Heart right ventricle (tissue), 16 donors: ENCODE data around the gene DNAJB5. TPM values are rescaled to one million over a fixed set of nuclear protein-coding genes. Genes with fewer than 3 reads are reported as not detected.
A peak's percentile ranks its signal among the peaks of the same experiment; 100 is the strongest.

Experiments used
- ATAC-seq, 8 donors: fragments of 200-7000 bp; cut with Tn5 transposase; one replicate each; pipeline ENCODE4 v1.9.1; 2020; ENCODE audit warnings: mild to moderate bottlenecking in 8 of 8, moderate library complexity in 8 of 8, moderate number of reproducible peaks in 1 of 8
- DNase-seq, 2 donors: peaks; one replicate each; pipeline ENCODE4 v3.0.0-alpha.2; 2020
- H3K27ac ChIP-seq, 10 donors: fragments of 200-600 bp; sonication (generic) in 2 of 10; one replicate each; pipeline versions ENCODE4 v1.5.0 to v1.8.0; 2020 to 2022; ENCODE audit warnings: mild to moderate bottlenecking in 3 of 10
- H3K27me3 ChIP-seq, 7 donors: fragments of 200-600 bp; one replicate each; pipeline ENCODE4 v1.8.0; 2021 to 2022; ENCODE audit warnings: mild to moderate bottlenecking in 2 of 7
- H3K36me3 ChIP-seq, 9 donors: fragments of 200-600 bp; sonication (generic) in 1 of 9; one replicate each; pipeline versions ENCODE4 v1.5.0 to v1.8.0; 2020 to 2022; ENCODE audit warnings: mild to moderate bottlenecking in 2 of 9
- H3K4me1 ChIP-seq, 9 donors: fragments of 200-600 bp; sonication (generic) in 1 of 9; one replicate each; pipeline versions ENCODE4 v1.5.0 to v1.8.0; 2020 to 2022; ENCODE audit warnings: mild to moderate bottlenecking in 4 of 9
- H3K4me3 ChIP-seq, 10 donors: fragments of 200-600 bp; sonication (generic) in 2 of 10; one replicate each; pipeline versions ENCODE4 v1.5.0 to v1.8.0; 2020 to 2022; ENCODE audit warnings: mild to moderate bottlenecking in 7 of 10, moderate library complexity in 2 of 10
- H3K9me3 ChIP-seq, 11 donors: fragments of 200-600 bp in 10 of 11; sonication (generic) in 2 of 11; one replicate each; pipeline versions ENCODE4 v1.5.0 to v1.8.0; 2013 to 2022; ENCODE audit warnings: mild to moderate bottlenecking in 2 of 11, control low read depth in 1 of 11, moderate library complexity in 1 of 11
- CTCF ChIP-seq, 9 donors: fragments of 200-600 bp; sonication (generic) in 2 of 9; IDR thresholded peaks; one replicate each; pipeline versions ENCODE4 v1.5.0 to v1.8.0; 2021 to 2022; ENCODE audit warnings: antibody characterized with exemption in 9 of 9, mild to moderate bottlenecking in 5 of 9, moderate library complexity in 1 of 9
- WGBS, 2 donors: extraction: QIAGEN DNeasy Blood & Tissue Kit; methylation state at CpG; one replicate each; pipeline ENCODE4 v1.1.7; 2013; ENCODE audit warnings: inconsistent platforms in 1 of 2; 5-methylcytosine and 5-hydroxymethylcytosine counted together
- intact Hi-C, 10 donors: fragments of 100-400 bp; cut with DNase I; formaldehyde crosslinking; loops; one replicate each; pipeline versions ENCODE4 v1.11.1 to v1.14.2; 2022
- polyA plus RNA-seq, 2 donors: library from polyadenylated mRNA; stranded (reverse); fragments of 200-250 nt; gene quantifications; one replicate each; pipeline ENCODE4 v1.2.3, GENCODE V29; 2013
- total RNA-seq, 10 donors: library from RNA; stranded (reverse); fragmentation: NEBNext Ultra II Directional in 3 of 10; extraction: Animal tissue kit (Norgen Biotek cat#: 25700) in 3 of 10; gene quantifications; one replicate each; pipeline versions ENCODE4 v1.2.1 to v1.2.4, GENCODE V29; 2021 to 2023
- donor health status: Arrhythmogenic right ventricular cardiomyopathy.
- donor health status: ischemic (EF 13 %, LVEDD 7.1; RV severe dilation, severe dysfunction).
- donor health status: healthy with polysubstance abuse.
- donor health status: DM: no; HTN: yes; CAD: no.
- donor health status: DM: no; HTN: no; CAD: no.
- donor health status: ischemic (EF 25% LVEDD 6.9; RV normal size, moderate dysfunction).
- donor health status: ischemic (EF 25% LVEDD 5.7; RV mildly dilated, moderate dysfunction).
- donor health status: healthy.
- donor health status: DM: yes; HTN: yes; CAD: no.
- donor health status: Ischemic cardiomyopathy.
- donor health status: ischemic (EF 35%, LVEDD 5.7; RV mildly dilated, moderate dysfunction).
- donor health status: nonischemic (EF 11% LVEDD 7.7; RV severe dilation, severe dysfunction).
- donor health status: DM: yes; HTN: yes; CAD: no.
- donor health status: PGD.
- donor health status: ischemic (EF 29% LVEDD 5.4; RV normal size, mild dysfunction).
- donor health status: nonischemic (EF 23%, LVEDD 6.1; RV moderate dilation, normal function).

The DNAJB5 gene
- total and polyA plus RNA-seq, 12 donors = 44.0 to 206 (median 85.1) TPM

DNA sequence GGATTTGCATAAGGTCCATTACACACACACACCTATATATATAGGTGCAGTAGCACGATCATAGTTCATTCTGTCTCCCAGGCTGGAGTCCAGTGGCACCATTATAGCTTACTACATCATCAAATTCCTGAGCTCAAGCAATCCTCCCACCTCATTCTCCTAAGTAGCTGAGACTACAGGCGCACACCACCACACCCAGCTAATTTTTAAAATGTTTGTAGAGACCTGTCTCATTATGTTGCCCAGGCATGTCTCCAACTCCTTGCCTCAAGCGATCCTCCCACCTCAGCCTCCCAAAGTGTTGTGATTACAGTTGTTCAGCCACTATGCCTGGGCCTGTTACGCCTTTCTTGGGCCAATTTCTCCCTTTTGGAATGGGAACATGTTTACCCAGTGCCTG is 39.7 kb downstream of the DNAJB5 start:
- TF ChIP-seq CTCF (IDR thresholded peaks at IDR 0.05) = no peak
- peaks cover 0 to 34% (median 6%) of the 10 kb centered on the region in 9 donors for H3K36me3 ChIP-seq
- H3K27ac ChIP-seq = no peak overlapping the region
- H3K9me3 ChIP-seq = no peaks in the 10 kb centered on the region
- H3K4me3 ChIP-seq = no peak overlapping the region
- DNase-seq (no peak), ATAC-seq (no peak)
- no peaks in the 10 kb centered on the region for H3K27me3 ChIP-seq
- intact Hi-C loops = no loop called here
- WGBS, 2 donors = 73 to 91% methylated on average over 4 of the region's 4 CpGs
- H3K4me1 ChIP-seq = peaks cover 5 to 27% (median 13%) of the 10 kb centered on the region in 9 donors

GRCh38 chr9:35029852-35030251 is 40.3 kb downstream of the DNAJB5 start:
- H3K36me3 ChIP-seq = peaks cover 0 to 35% (median 6%) of the 10 kb centered on the region in 9 donors
- WGBS, 2 donors = 65 to 76% methylated on average over 2 of the region's 2 CpGs
- no peaks in the 10 kb centered on the region for H3K27me3 ChIP-seq
- no peak overlapping the region for H3K27ac ChIP-seq
- DNase-seq (no peak), ATAC-seq (peak in 4 of 8 donors; percentile 37 to 57 (median 50))
- no peaks in the 10 kb centered on the region for H3K9me3 ChIP-seq
- H3K4me1 ChIP-seq = peaks cover 5 to 27% (median 13%) of the 10 kb centered on the region in 9 donors
- intact Hi-C loops = no loop called here
- H3K4me3 ChIP-seq = no peak overlapping the region
- TF ChIP-seq CTCF (IDR thresholded peaks at IDR 0.05) = no peak

- TF ChIP-seq CTCF (IDR thresholded peaks at IDR 0.05) = no peak
- peaks cover 0 to 54% (median 6%) of the 10 kb centered on the region in 9 donors for H3K36me3 ChIP-seq
- H3K4me3 ChIP-seq = no peak overlapping the region
- H3K27me3 ChIP-seq = no peaks in the 10 kb centered on the region
- no peaks in the 10 kb centered on the region for H3K9me3 ChIP-seq
- ATAC-seq (no peak), DNase-seq (no peak)
- intact Hi-C loops = no loop called here
- peaks cover 0 to 21% (median 4%) of the 10 kb centered on the region in 9 donors for H3K4me1 ChIP-seq
- 91 to 92% methylated on average over 2 of the region's 2 CpGs for WGBS, 2 donors
- no peak overlapping the region for H3K27ac ChIP-seq
These were observed 43.6 kb downstream of the DNAJB5 start for GRCh38 chr9:35033101-35033500.

- Histone ChIP-seq H3K9me3 (no peaks in the 10 kb centered on the region), H3K4me3 (peak overlapping the region in 9 of 10 donors; percentile 18 to 48 (median 41)), H3K36me3 (peaks cover 0 to 66% (median 6%) of the 10 kb centered on the region in 9 donors), H3K27me3 (no peaks in the 10 kb centered on the region), H3K27ac (peak overlapping the region in 6 of 10 donors; percentile 1 to 67 (median 37)), H3K4me1 (peaks cover 0 to 10% (median 0%) of the 10 kb centered on the region in 9 donors)
- TF ChIP-seq CTCF (IDR thresholded peaks at IDR 0.05) = peak in 1 of 9 donors; percentile 12
- ATAC-seq (peak; percentile 52 to 83 (median 80)), DNase-seq (peak; percentile 46 to 73)
- 31 to 48% methylated on average over 48 of the region's 48 CpGs for WGBS, 2 donors
- intact Hi-C loops = no loop called here
These were observed 46.5 kb downstream of the DNAJB5 start for GRCh38 chr9:35035851-35036701.
